HCT116 (cell line): Measurements from ENCODE around the gene CHAD. TPM values are rescaled to one million over a fixed set of nuclear protein-coding genes. Genes with fewer than 3 reads are reported as not detected.

ENCODE experiments used
- ATAC-seq: fragments of 200-7000 bp; cut with Tn5 transposase; 2 replicates; pipeline ENCODE4 v1.9.1; 2020; ENCODE audit warnings: mild to moderate bottlenecking, moderate library complexity
- BruUV-seq: library from RNA; stranded (reverse); fragments of 400-500 nt; replicated peaks from 2 replicates; lab custom pipeline; 2021; lab: Mats Ljungman, UMichigan
- CTCF ChIA-PET: fragments of 300-600 bp; sonication (Branson Sonifier 250); formaldehyde crosslinking; loops from one replicate; lab custom pipeline; 2021; ENCODE audit warnings: antibody characterized with exemption; lab: Charles Lee
- POLR2A ChIA-PET: fragments of 300-600, 350-600 bp; sonication (Branson Sonifier 250); formaldehyde crosslinking; loops from one replicate; lab custom pipeline; 2021; ENCODE audit warnings: antibody characterized with exemption; lab: Charles Lee
- RAD21 ChIA-PET, 2 experiments: fragments of 300-600 bp; sonication (Branson Sonifier 250); formaldehyde crosslinking; loops; one replicate each; lab custom pipeline; 2023; ENCODE audit warnings: low total read pairs in 2 of 2; ENCODE audit not compliant: uncharacterized antibody in 2 of 2, unreplicated experiment in 2 of 2, low non-redundant PET in 1 of 2; lab: Charles Lee
- DNase-seq: peaks from one replicate; pipeline ENCODE4 v3.0.0-alpha.2; 2010; ENCODE audit warnings: low read depth, low spot score
- H2AFZ ChIP-seq: fragments of 200-600 bp; shearing (Covaris generic), sonication (generic); 2 replicates; pipeline ENCODE4 v1.6.1; 2017; ENCODE audit warnings: low read depth, mixed run types, mixed read lengths, antibody characterized with exemption, low read length; ENCODE audit not compliant: poor library complexity, severe bottlenecking
- H3K27ac ChIP-seq: 2 replicates; pipeline ENCODE4 v1.5.1; 2012; ENCODE audit warnings: low read depth, low read length
- H3K27me3 ChIP-seq: fragments of 200-600 bp; sonication (generic); 2 replicates; pipeline ENCODE4 v1.6.1; 2016; ENCODE audit warnings: mixed run types, low read length, mixed read lengths; ENCODE audit not compliant: insufficient read depth
- H3K36me3 ChIP-seq, 2 experiments: fragments of 200-500 bp in 1 of 2; fragments of 200-600 bp in 1 of 2; sonication (Bioruptor generic) in 1 of 2; sonication (generic) in 1 of 2; 2 replicates each; pipeline versions ENCODE4 v1.5.1 to v1.6.1; 2014 to 2016; ENCODE audit warnings: low read length in 2 of 2, inconsistent platforms in 1 of 2, mixed read lengths in 1 of 2, mixed run types in 1 of 2; ENCODE audit not compliant: insufficient read depth in 2 of 2, control insufficient read depth in 1 of 2
- H3K4me1 ChIP-seq, 2 experiments: fragments of 200-600 bp in 1 of 2; sonication (generic) in 1 of 2; 2 replicates each; pipeline versions ENCODE4 v1.5.1 to v1.6.1; 2012 to 2017; ENCODE audit warnings: low read length in 2 of 2, inconsistent platforms in 1 of 2, mild to moderate bottlenecking in 1 of 2, mixed read lengths in 1 of 2, mixed run types in 1 of 2, moderate library complexity in 1 of 2; ENCODE audit not compliant: insufficient read depth in 2 of 2, control insufficient read depth in 1 of 2
- H3K4me2 ChIP-seq: fragments of 200-600 bp; sonication (generic); 2 replicates; pipeline ENCODE4 v1.6.1; 2017; ENCODE audit warnings: mixed run types, low read length, mixed read lengths
- H3K4me3 ChIP-seq, 2 experiments: fragments of 200-600 bp in 1 of 2; sonication (generic) in 1 of 2; replicated peaks in 1 of 2; 2 replicates each; pipeline ENCODE4 v1.5.1; 2011 to 2016; ENCODE audit warnings: low read length in 2 of 2, control low read depth in 1 of 2, low read depth in 1 of 2, mild to moderate bottlenecking in 1 of 2, mixed read lengths in 1 of 2, mixed run types in 1 of 2
- H3K79me2 ChIP-seq: fragments of 200-600 bp; sonication (generic); 2 replicates; pipeline ENCODE4 v1.6.1; 2017; ENCODE audit warnings: mild to moderate bottlenecking, mixed run types, low read length, moderate library complexity, mixed read lengths; ENCODE audit not compliant: insufficient read depth
- H3K9ac ChIP-seq: fragments of 200-600 bp; sonication (generic); 2 replicates; pipeline ENCODE4 v1.6.1; 2016; ENCODE audit warnings: low read length, mixed read lengths
- H3K9me2 ChIP-seq: fragments of 200-600 bp; sonication (generic), shearing (Covaris generic); 2 replicates; pipeline ENCODE4 v1.6.1; 2017; ENCODE audit warnings: mixed run types, mild to moderate bottlenecking, moderate library complexity; ENCODE audit not compliant: insufficient read depth
- H3K9me3 ChIP-seq, 2 experiments: fragments of 200-500 bp in 1 of 2; fragments of 200-600 bp in 1 of 2; sonication (Bioruptor generic) in 1 of 2; sonication (generic) in 1 of 2; 2 replicates each; pipeline ENCODE4 v1.6.1; 2014 to 2017; ENCODE audit warnings: low read length in 2 of 2, mixed read lengths in 2 of 2, inconsistent platforms in 1 of 2, low read depth in 1 of 2, mild to moderate bottlenecking in 1 of 2, mixed run types in 1 of 2, moderate library complexity in 1 of 2; ENCODE audit not compliant: control insufficient read depth in 1 of 2, insufficient read depth in 1 of 2
- H4K20me1 ChIP-seq: fragments of 200-600 bp; sonication (generic), shearing (Covaris generic); 2 replicates; pipeline ENCODE4 v1.6.1; 2017; ENCODE audit warnings: mixed run types, mild to moderate bottlenecking, moderate library complexity; ENCODE audit not compliant: insufficient read depth
- ELF1 ChIP-seq: IDR thresholded peaks from 2 replicates; pipeline ENCODE4 v1.6.1; 2012; ENCODE audit warnings: low read depth, borderline replicate concordance
- JUND ChIP-seq: IDR thresholded peaks from 2 replicates; pipeline ENCODE4 v1.6.1; 2012
- POLR2AphosphoS5 ChIP-seq: IDR thresholded peaks from 2 replicates; pipeline ENCODE4 v1.6.1; 2011; ENCODE audit warnings: mild to moderate bottlenecking, low read depth, low read length, moderate library complexity
- RAD21 ChIP-seq: IDR thresholded peaks from 2 replicates; pipeline ENCODE4 v1.6.1; 2012; ENCODE audit warnings: low read depth, mild to moderate bottlenecking
- SIN3A ChIP-seq: IDR thresholded peaks from 2 replicates; pipeline ENCODE4 v1.6.1; 2012; ENCODE audit warnings: low read depth
- SRF ChIP-seq: IDR thresholded peaks from 2 replicates; pipeline ENCODE4 v1.6.1; 2012; ENCODE audit warnings: low read depth
- ZFX ChIP-seq: fragments of 450-650 bp; IDR thresholded peaks from 2 replicates; pipeline ENCODE4 v1.6.1; 2017
- ZNF274 ChIP-seq: fragments of 200-500 bp; sonication (Bioruptor generic); IDR thresholded peaks from 2 replicates; pipeline ENCODE4 v1.6.1; 2014; ENCODE audit warnings: mild to moderate bottlenecking, low read depth, low read length, inconsistent platforms
- intact Hi-C: fragments of 100-400 bp; cut with micrococcal nuclease; formaldehyde crosslinking; loops from 2 replicates; pipeline ENCODE4 v1.10.0; 2022
- total RNA-seq: library from RNA; stranded (reverse); gene quantifications from one replicate; pipeline ENCODE4 v1.2.1, GENCODE V29; 2021; ENCODE audit not compliant: unreplicated experiment
- TF ChIP-seq, protein P1 (sequence below): IDR thresholded peaks from 2 replicates; pipeline ENCODE4 v1.6.1; 2012; ENCODE audit warnings: low read depth
- TF ChIP-seq, protein P2 (sequence below), 3 experiments: fragments of 200-600 bp in 1 of 3; sonication (generic) in 1 of 3; IDR thresholded peaks in 2 of 3; conservative IDR thresholded peaks in 1 of 3; 2 replicates each; pipeline ENCODE4 v1.5.1; 2012 to 2017; ENCODE audit warnings: low read depth in 2 of 3, low read length in 2 of 3, antibody characterized with exemption in 1 of 3, borderline replicate concordance in 1 of 3, control low read depth in 1 of 3, mild to moderate bottlenecking in 1 of 3, mixed read lengths in 1 of 3, mixed run types in 1 of 3, moderate library complexity in 1 of 3; ENCODE audit not compliant: insufficient read depth in 1 of 3
- TF ChIP-seq, protein P3 (sequence below): IDR thresholded peaks from 2 replicates; pipeline ENCODE4 v1.6.1; 2012

The CHAD gene
- total RNA-seq, 1 experiment from 2014 or later = not detected

GRCh38 chr17:50474523-50474922 lies 5.8 kb upstream of the CHAD start:
- H3K4me3 ChIP-seq = no peak overlapping the region
- TF ChIP-seq, protein P1, sequence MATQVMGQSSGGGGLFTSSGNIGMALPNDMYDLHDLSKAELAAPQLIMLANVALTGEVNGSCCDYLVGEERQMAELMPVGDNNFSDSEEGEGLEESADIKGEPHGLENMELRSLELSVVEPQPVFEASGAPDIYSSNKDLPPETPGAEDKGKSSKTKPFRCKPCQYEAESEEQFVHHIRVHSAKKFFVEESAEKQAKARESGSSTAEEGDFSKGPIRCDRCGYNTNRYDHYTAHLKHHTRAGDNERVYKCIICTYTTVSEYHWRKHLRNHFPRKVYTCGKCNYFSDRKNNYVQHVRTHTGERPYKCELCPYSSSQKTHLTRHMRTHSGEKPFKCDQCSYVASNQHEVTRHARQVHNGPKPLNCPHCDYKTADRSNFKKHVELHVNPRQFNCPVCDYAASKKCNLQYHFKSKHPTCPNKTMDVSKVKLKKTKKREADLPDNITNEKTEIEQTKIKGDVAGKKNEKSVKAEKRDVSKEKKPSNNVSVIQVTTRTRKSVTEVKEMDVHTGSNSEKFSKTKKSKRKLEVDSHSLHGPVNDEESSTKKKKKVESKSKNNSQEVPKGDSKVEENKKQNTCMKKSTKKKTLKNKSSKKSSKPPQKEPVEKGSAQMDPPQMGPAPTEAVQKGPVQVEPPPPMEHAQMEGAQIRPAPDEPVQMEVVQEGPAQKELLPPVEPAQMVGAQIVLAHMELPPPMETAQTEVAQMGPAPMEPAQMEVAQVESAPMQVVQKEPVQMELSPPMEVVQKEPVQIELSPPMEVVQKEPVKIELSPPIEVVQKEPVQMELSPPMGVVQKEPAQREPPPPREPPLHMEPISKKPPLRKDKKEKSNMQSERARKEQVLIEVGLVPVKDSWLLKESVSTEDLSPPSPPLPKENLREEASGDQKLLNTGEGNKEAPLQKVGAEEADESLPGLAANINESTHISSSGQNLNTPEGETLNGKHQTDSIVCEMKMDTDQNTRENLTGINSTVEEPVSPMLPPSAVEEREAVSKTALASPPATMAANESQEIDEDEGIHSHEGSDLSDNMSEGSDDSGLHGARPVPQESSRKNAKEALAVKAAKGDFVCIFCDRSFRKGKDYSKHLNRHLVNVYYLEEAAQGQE = no peak
- no peaks in the 10 kb centered on the region for H3K9me2 ChIP-seq
- peaks cover 7 to 16% of the 10 kb centered on the region in 2 experiments for H3K4me1 ChIP-seq
- peaks cover 7% of the 10 kb centered on the region; the same call in 1 of the 2 replicates for H3K79me2 ChIP-seq
- intact Hi-C loops = no loop called here
- no peak overlapping the region for H3K9ac ChIP-seq
- CTCF ChIA-PET = no interaction called here
- H4K20me1 ChIP-seq = no peaks in the 10 kb centered on the region
- no peak overlapping the region for H3K27ac ChIP-seq
- BruUV-seq = no TSS peak
- no peak for ATAC-seq
- no peak overlapping the region for H2AFZ ChIP-seq
- RAD21 ChIA-PET = no interaction called here
- H3K36me3 ChIP-seq = no peaks in the 10 kb centered on the region
- no peak for DNase-seq
- POLR2A ChIA-PET = no interaction called here
- H3K27me3 ChIP-seq = no peaks in the 10 kb centered on the region
- no peak overlapping the region for H3K4me2 ChIP-seq
- H3K9me3 ChIP-seq = no peaks in the 10 kb centered on the region

DNA sequence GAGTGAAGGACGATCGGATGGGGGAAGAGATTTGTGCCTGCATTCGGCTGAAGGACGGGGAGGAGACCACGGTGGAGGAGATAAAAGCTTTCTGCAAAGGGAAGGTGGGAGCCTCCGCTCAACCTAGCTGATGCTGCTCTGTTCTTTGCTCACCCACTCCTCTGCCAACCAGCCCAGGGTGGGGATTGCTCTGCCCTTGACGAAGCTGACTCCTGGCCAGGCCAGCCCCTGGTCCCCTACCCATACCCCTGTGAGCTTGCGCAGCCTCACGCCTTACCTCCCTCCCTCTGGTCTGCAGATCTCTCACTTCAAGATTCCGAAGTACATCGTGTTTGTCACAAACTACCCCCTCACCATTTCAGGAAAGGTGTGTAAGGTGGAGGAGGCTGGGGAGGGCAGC lies 5.2 kb upstream of the CHAD start:
- H3K27me3 ChIP-seq = no peaks in the 10 kb centered on the region
- no peak overlapping the region for H3K4me3 ChIP-seq
- POLR2A ChIA-PET = no interaction called here
- RAD21 ChIA-PET = no interaction called here
- no peaks in the 10 kb centered on the region for H3K9me3 ChIP-seq
- H3K9me2 ChIP-seq = no peaks in the 10 kb centered on the region
- CTCF ChIA-PET = interaction anchor here (1.0 kb wide), 1 partner anchor 77 kb away, joined by 3 read pairs; the partner anchor contains the start of gene LRRC59
- no peak overlapping the region for H2AFZ ChIP-seq
- BruUV-seq = no TSS peak
- no peak overlapping the region for H3K9ac ChIP-seq
- intact Hi-C loops = no loop called here
- H3K4me1 ChIP-seq = peaks cover 6 to 11% of the 10 kb centered on the region in 2 experiments
- no peak overlapping the region for H3K4me2 ChIP-seq
- DNase-seq (no peak), ATAC-seq (no peak)
- no peak for TF ChIP-seq RAD21
- TF ChIP-seq, protein P1 = no peak
- TF ChIP-seq, protein P2, sequence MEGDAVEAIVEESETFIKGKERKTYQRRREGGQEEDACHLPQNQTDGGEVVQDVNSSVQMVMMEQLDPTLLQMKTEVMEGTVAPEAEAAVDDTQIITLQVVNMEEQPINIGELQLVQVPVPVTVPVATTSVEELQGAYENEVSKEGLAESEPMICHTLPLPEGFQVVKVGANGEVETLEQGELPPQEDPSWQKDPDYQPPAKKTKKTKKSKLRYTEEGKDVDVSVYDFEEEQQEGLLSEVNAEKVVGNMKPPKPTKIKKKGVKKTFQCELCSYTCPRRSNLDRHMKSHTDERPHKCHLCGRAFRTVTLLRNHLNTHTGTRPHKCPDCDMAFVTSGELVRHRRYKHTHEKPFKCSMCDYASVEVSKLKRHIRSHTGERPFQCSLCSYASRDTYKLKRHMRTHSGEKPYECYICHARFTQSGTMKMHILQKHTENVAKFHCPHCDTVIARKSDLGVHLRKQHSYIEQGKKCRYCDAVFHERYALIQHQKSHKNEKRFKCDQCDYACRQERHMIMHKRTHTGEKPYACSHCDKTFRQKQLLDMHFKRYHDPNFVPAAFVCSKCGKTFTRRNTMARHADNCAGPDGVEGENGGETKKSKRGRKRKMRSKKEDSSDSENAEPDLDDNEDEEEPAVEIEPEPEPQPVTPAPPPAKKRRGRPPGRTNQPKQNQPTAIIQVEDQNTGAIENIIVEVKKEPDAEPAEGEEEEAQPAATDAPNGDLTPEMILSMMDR (IDR thresholded peaks at IDR 0.05 in 2 of 3, conservative IDR thresholded peaks at IDR 0.05 in 1 of 3; ENCODE audit: borderline replicate concordance in 1 of 3, insufficient read depth in 1 of 3, low read depth in 2 of 3, low read length in 2 of 3) = no peak
- no peak for TF ChIP-seq ZNF274
- TF ChIP-seq JUND = no peak
- TF ChIP-seq POLR2AphosphoS5 = no peak
- no peak for TF ChIP-seq SIN3A
- no peak for TF ChIP-seq ZFX
- TF ChIP-seq, protein P3, sequence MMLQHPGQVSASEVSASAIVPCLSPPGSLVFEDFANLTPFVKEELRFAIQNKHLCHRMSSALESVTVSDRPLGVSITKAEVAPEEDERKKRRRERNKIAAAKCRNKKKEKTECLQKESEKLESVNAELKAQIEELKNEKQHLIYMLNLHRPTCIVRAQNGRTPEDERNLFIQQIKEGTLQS = no peak
- no peak for TF ChIP-seq SRF
- no peak for TF ChIP-seq ELF1
- no peaks in the 10 kb centered on the region for H3K36me3 ChIP-seq
- no peaks in the 10 kb centered on the region for H4K20me1 ChIP-seq
- H3K79me2 ChIP-seq = peaks cover under 1% of the 10 kb centered on the region; the same call in 1 of the 2 replicates
- no peak overlapping the region for H3K27ac ChIP-seq
